ENCODE data around the gene LNPEP. TPM values are rescaled to one million over a fixed set of nuclear protein-coding genes. Genes with fewer than 3 reads are reported as not detected.

The LNPEP gene
- total and polyA plus RNA-seq, 2 of the 4 experiments (the other 2 are of a cell fraction): 3.6 to 27.4 TPM

GRCh38 chr5:96896806-96897205, 39.1 kb upstream of the LNPEP start:
- Histone ChIP-seq H3K56ac (ENCODE audit: extremely low read depth, insufficient read depth, low read length) (no peak overlapping the region), H3K4me2 (ENCODE audit: low read depth, low read length) (no peak overlapping the region), H3K4me1 (ENCODE audit: control insufficient read depth, insufficient read depth, low read length) (peaks cover 3% of the 10 kb centered on the region; the same call in 1 of the 2 replicates), H3K14ac (replicated peaks; ENCODE audit: low read depth, low read length) (no peak overlapping the region), H4K91ac (ENCODE audit: insufficient read depth, low read depth, low read length) (no peak overlapping the region), H4K5ac (ENCODE audit: low read depth, low read length) (no peak overlapping the region), H3K79me1 (ENCODE audit: low read depth in 1 of 2, low read length in 2 of 2) (no peaks in the 10 kb centered on the region), H3K36me3 (ENCODE audit: control insufficient read depth, insufficient read depth, low read length) (no peaks in the 10 kb centered on the region), H2AK9ac (replicated peaks; ENCODE audit: low read depth, low read length, poor library complexity) (no peak overlapping the region), H3K9ac (ENCODE audit: low read depth, low read length) (no peak overlapping the region), H3K18ac (ENCODE audit: low read depth, low read length) (no peak overlapping the region), H3K9me1 (ENCODE audit: insufficient read depth, low read length) (peaks cover 5% of the 10 kb centered on the region; the same call in 1 of the 2 replicates), H3K27me3 (ENCODE audit: control insufficient read depth, insufficient read depth, low read length) (no peaks in the 10 kb centered on the region), H3K27ac (ENCODE audit: insufficient read depth, low read length) (no peak overlapping the region), H2BK5ac (ENCODE audit: low read depth, low read length, poor library complexity, severe bottlenecking) (no peak overlapping the region), H4K20me1 (ENCODE audit: insufficient read depth, low read length) (no peaks in the 10 kb centered on the region), H2AK5ac (ENCODE audit: low read depth, low read length) (no peak overlapping the region), H4K8ac (ENCODE audit: low read depth in 2 of 2, low read length in 2 of 2) (no peak overlapping the region), H3K9me3 (ENCODE audit: control insufficient read depth, insufficient read depth, low read length) (no peaks in the 10 kb centered on the region), H3K4ac (ENCODE audit: low read depth, low read length) (no peak overlapping the region), H2AFZ (replicated peaks; ENCODE audit: low read length, poor library complexity) (no peak overlapping the region), H3K4me3 (ENCODE audit: insufficient read depth, low read depth, low read length) (no peak overlapping the region), H2BK120ac (ENCODE audit: low read depth, low read length) (no peak overlapping the region), H2BK20ac (ENCODE audit: low read depth, low read length) (no peak overlapping the region), H3K23ac (ENCODE audit: low read depth, low read length) (no peak overlapping the region), H2BK15ac (ENCODE audit: low read depth, low read length) (no peak overlapping the region)
- POLR2A ChIA-PET (ENCODE audit: unreplicated experiment): no interaction called here
- in situ Hi-C loops (cut with MboI; ENCODE audit: low sequenced_read_pairs) (no loop called here), dilution Hi-C loops (cut with HindIII; ENCODE audit: low sequenced_read_pairs, unreplicated experiment) (loop anchor here (25.0 kb wide), 1 partner anchor 265 kb away; no protein-coding TSS in a partner anchor), intact Hi-C loops (cut with micrococcal nuclease) (no loop called here)
- CTCF ChIA-PET: no interaction called here
- 100% methylated on average over 1 of the region's 3 CpGs; no CpG with 5 or more reads in 1 of the 2 experiments for WGBS, 2 experiments (ENCODE audit: extremely low coverage in 2 of 2, insufficient read length in 1 of 2)
- no peak for DNase-seq
- BruUV-seq (replicated peaks): no TSS peak
- no peak for TF ChIP-seq RCOR1 (IDR thresholded peaks at IDR 0.05; ENCODE audit: insufficient replicate concordance, low read length)
- no peak for TF ChIP-seq CEBPB (IDR thresholded peaks at IDR 0.05; ENCODE audit: low read depth, low read length)
- no peak for TF ChIP-seq ELK1 (IDR thresholded peaks at IDR 0.05; ENCODE audit: borderline replicate concordance, low read depth, low read length)
- TF ChIP-seq USF2 (IDR thresholded peaks at IDR 0.05; ENCODE audit: low read depth, low read length): no peak
- TF ChIP-seq MAFK (IDR thresholded peaks at IDR 0.05; ENCODE audit: low read depth, low read length): no peak
- TF ChIP-seq RFX5 (IDR thresholded peaks at IDR 0.05; ENCODE audit: low read depth, low read length): no peak
- TF ChIP-seq NFE2L2 (IDR thresholded peaks at IDR 0.05; ENCODE audit: low read depth, low read length): no peak
- TF ChIP-seq MXI1 (IDR thresholded peaks at IDR 0.05; ENCODE audit: borderline replicate concordance, low read depth, low read length): no peak
- ATAC-seq (ENCODE audit: low read depth): no peak
